ENCODE measurements around the gene GK. TPM values are rescaled to one million over a fixed set of nuclear protein-coding genes. Genes with fewer than 3 reads are reported as not detected.

The GK gene
- total RNA-seq, 2 donors from 2014 or later, result 28.7 to 58.9 TPM

DNA sequence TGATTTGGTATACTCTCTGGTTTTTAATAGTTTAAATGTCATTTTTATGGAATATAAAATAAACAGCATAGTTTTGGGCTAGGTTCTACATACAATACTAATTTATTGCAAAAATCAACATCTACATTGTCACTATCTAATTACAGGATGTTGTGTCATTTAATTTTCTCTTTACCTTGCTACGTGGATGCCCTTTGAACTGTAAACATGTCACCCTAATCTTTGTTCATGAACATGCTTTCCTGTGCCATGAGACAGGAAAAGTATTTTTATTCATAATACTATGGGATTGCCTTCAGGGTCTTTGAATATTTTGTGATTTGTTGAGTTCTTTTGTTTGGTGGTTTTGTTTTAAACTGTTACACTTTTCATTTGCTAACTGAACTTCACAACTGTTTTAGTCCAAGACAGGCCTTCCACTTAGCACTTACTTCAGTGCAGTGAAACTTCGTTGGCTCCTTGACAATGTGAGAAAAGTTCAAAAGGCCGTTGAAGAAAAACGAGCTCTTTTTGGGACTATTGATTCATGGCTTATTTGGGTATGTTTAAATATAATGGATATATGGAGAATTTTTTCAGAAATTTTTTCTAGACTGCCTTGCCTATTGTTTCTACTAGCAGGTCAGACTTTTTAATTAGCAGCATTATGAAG, 40.9 kb downstream of the GK start:
- Mint-ChIP-seq H3K9me3 (no peaks in the 10 kb centered on the region), H3K4me3 (no peak overlapping the region), H3K4me1 (ENCODE audit: low read depth in 2 of 2) (no peaks in the 10 kb centered on the region), H3K27ac (no peak overlapping the region), H3K27me3 (no peaks in the 10 kb centered on the region), H3K36me3 (peaks cover 8% of the 10 kb centered on the region)
- no peak for DNase-seq (ENCODE audit: low spot score)
- no peak for ATAC-seq

DNA sequence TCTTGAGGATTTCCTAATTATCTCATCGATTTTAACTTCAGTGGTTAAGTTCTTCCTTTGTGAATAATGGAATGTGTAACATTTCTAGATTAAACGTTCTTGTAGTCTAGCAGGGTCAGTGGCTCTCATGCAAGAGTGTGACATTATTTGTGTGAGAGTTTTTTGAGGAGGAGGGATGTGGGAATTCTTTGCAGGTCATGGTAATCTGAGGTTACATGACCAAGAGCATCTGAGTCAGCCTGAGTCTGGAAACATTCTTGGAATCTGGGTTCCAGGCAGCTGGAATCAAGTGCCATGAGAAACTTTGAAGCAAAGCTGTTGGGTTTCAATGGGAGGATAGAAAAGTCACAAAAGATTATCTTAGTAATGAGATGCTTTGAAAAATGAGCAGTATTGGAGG, 49.5 kb downstream of the GK start:
- no peak overlapping the region for H3K4me3 Mint-ChIP-seq
- no peaks in the 10 kb centered on the region for H3K9me3 Mint-ChIP-seq
- DNase-seq (ENCODE audit: low spot score) (no peak), ATAC-seq (no peak)
- H3K27ac Mint-ChIP-seq, result no peak overlapping the region
- peaks cover 0 to 2% of the 10 kb centered on the region in 2 donors for H3K27me3 Mint-ChIP-seq
- no peaks in the 10 kb centered on the region for H3K4me1 Mint-ChIP-seq (ENCODE audit: low read depth in 2 of 2)
- H3K36me3 Mint-ChIP-seq, result no peaks in the 10 kb centered on the region

DNA sequence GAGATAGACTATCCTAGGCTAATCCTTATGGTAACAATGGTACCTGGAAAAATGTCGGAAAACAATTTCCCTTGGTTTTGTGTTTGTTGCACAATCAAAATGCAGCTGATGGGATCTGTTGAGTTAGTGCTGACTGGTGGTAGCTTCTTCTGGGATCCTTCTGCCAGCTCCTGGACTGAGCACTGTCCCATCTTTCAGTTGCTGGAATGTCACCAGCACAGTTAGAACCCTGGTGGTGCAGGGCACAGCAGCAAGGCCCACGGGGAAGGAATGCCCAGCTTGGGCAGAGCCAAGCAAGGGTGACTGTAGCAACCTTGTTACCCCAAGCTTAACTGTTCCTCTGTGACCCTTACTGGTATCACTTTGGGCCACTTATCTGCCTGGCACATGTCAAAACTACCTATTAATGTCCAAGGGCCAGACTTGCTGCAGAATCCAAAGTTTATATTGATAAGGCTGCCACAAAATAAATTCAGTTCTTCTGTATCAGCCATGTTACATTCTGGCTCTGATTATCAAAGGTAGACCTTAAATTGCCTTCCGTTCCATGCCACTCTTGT, 53.1 kb downstream of the GK start:
- DNase-seq (ENCODE audit: low spot score) (no peak), ATAC-seq (no peak)
- H3K9me3 Mint-ChIP-seq, result no peaks in the 10 kb centered on the region
- no peak overlapping the region for H3K4me3 Mint-ChIP-seq
- H3K4me1 Mint-ChIP-seq (ENCODE audit: low read depth in 2 of 2), result no peaks in the 10 kb centered on the region
- no peak overlapping the region for H3K27ac Mint-ChIP-seq
- H3K27me3 Mint-ChIP-seq, result peaks cover 0 to 5% of the 10 kb centered on the region in 2 donors
- peaks cover 18% of the 10 kb centered on the region for H3K36me3 Mint-ChIP-seq

DNA sequence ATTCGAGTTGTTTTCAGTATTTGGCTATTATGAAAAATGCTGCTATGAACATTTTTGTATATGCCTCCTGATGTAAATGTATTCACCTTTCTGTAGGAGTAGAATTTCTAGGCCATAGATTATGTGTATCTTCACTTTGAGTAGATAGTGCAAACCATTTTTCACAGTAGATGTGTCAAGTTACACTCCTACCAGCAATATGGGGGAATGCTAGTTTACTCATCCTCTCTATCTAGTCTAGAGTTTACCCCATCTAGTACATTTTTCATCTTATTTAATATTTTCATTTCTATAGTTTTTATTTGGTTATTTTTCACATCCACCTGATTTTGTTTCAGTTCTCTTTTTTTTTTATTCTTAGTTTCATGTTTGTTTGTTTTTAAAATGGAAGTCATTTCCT, 59.0 kb downstream of the GK start:
- DNase-seq (ENCODE audit: low spot score) (no peak), ATAC-seq (no peak)
- no peaks in the 10 kb centered on the region for H3K9me3 Mint-ChIP-seq
- H3K4me3 Mint-ChIP-seq, result no peak overlapping the region
- H3K36me3 Mint-ChIP-seq, result peaks cover 31% of the 10 kb centered on the region
- H3K4me1 Mint-ChIP-seq (ENCODE audit: low read depth in 2 of 2), result peaks cover 6 to 15% of the 10 kb centered on the region in 2 donors
- peaks cover 0 to 6% of the 10 kb centered on the region in 2 donors for H3K27me3 Mint-ChIP-seq
- H3K27ac Mint-ChIP-seq, result no peak overlapping the region

DNA sequence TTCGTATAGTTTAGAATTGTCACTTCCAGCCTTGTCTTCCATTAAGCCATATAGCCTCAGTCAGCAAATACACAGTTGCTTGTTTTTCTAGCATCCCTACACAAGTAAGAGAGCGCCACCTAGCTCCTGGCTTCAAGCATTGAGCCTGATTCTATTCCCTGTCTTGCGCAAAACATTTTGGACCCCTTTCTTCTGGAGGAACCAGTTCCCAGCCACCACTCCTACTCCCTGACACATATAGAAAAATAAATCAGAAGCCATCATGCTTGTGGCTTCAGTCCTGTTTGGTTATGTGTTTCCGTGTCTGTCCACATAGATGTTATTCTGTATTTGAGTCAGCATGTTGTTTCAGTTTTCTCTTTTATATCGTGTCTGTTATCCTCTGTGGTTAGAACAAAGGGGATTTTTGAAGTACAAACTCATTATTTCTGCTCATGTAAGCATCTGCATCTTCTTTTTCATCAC, 59.9 kb downstream of the GK start:
- H3K9me3 Mint-ChIP-seq, result no peaks in the 10 kb centered on the region
- DNase-seq (ENCODE audit: low spot score) (no peak), ATAC-seq (peak; percentile 94)
- H3K4me1 Mint-ChIP-seq (ENCODE audit: low read depth in 2 of 2), result peaks cover 6 to 15% of the 10 kb centered on the region in 2 donors
- peak overlapping the region; percentile 53 for H3K4me3 Mint-ChIP-seq
- peak overlapping the region; percentile 75 to 76 for H3K27ac Mint-ChIP-seq
- peaks cover 31% of the 10 kb centered on the region for H3K36me3 Mint-ChIP-seq
- H3K27me3 Mint-ChIP-seq, result peaks cover 0 to 8% of the 10 kb centered on the region in 2 donors

DNA sequence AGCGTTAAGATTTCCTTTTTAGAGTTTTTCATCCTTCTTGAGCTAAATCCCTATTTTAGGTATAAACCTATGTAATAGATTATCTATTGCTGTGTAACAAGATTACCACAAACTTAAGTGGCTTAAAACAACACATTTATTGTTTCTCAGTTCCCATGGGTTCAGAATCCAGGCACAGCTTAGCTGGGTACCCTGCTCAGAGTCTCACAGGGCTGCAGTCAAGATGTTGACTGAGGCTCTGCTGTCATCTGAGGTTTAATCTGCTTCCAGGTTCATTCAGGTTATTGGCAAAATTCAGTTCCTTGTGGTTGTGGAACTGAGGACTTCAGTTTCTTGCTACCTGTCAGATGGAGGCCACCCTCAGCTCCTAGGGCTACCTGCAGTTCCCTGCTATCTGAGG, 60.9 kb downstream of the GK start:
- DNase-seq (ENCODE audit: low spot score), result no peak
- Mint-ChIP-seq H3K36me3 (peaks cover 29% of the 10 kb centered on the region), H3K27ac (peak overlapping the region; percentile 75 to 76), H3K4me3 (peak overlapping the region; percentile 53), H3K27me3 (peaks cover 0 to 8% of the 10 kb centered on the region in 2 donors), H3K9me3 (no peaks in the 10 kb centered on the region), H3K4me1 (ENCODE audit: low read depth in 2 of 2) (peaks cover 6 to 15% of the 10 kb centered on the region in 2 donors)
- ATAC-seq, result no peak

DNA sequence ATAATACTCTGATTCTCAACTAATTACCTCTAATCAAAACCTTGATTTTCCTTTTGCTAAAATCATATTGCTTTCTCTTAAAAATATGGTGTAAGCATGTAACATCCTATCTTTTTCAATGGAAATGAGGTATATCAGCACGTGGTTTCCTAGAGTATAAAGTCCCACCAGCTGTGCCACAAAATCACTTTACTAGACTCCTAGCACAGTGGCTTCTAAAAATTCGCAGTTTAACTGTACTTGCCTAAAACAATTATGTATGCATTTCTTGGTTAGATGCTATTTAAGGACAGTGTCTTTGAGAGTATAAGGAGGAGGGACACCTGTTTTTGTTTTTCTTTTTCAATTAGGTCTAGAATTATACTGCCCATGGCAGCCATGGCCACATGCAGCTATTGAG, 62.8 kb downstream of the GK start:
- no peak overlapping the region for H3K4me3 Mint-ChIP-seq
- no peaks in the 10 kb centered on the region for H3K9me3 Mint-ChIP-seq
- H3K36me3 Mint-ChIP-seq, result peaks cover 22% of the 10 kb centered on the region
- DNase-seq (ENCODE audit: low spot score) (no peak), ATAC-seq (no peak)
- H3K27me3 Mint-ChIP-seq, result peaks cover 0 to 5% of the 10 kb centered on the region in 2 donors
- peaks cover 6 to 15% of the 10 kb centered on the region in 2 donors for H3K4me1 Mint-ChIP-seq (ENCODE audit: low read depth in 2 of 2)
- no peak overlapping the region for H3K27ac Mint-ChIP-seq

DNA sequence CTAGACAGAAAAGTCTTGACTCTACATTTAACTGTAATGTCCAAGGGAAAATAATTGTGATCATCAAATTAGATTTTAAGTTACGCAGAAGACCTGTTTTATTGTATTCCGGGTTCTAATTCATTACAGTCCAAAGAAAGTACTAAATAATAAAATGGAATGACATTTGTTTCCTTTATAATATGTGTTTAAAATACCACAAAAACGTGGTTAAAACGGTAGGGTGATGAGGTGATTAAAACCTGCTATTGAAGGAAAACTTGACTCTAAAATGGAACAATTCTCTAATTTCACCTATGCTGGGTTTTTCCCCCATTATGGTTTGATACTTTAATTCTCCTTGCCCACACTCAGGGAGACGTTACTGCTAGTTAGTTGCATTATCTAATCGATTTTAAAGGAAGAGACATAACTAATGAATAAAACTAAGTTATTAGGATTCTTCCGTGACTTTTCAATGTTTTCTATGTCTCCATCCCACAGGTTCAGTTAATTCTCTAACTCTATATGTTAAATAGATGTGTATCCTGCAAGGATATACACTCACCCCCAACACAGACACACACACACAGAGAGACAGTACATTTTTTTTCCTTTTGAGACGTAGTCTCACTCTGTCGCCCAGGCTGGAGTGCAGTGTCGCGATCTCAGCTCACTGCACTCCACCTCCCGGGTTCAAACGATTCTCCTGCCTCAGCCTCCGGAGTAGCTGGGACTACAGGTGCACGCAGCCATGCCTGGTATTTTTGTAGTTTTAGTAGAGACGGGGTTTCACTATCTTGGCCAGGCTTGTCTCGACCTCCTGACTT, 80.8 kb downstream of the GK start:
- Mint-ChIP-seq H3K4me3 (no peak overlapping the region), H3K9me3 (no peaks in the 10 kb centered on the region), H3K4me1 (ENCODE audit: low read depth in 2 of 2) (peaks cover 0 to 3% of the 10 kb centered on the region in 2 donors), H3K36me3 (no peaks in the 10 kb centered on the region), H3K27me3 (no peaks in the 10 kb centered on the region), H3K27ac (no peak overlapping the region)
- ATAC-seq, result no peak
- no peak for DNase-seq (ENCODE audit: low spot score)

DNA sequence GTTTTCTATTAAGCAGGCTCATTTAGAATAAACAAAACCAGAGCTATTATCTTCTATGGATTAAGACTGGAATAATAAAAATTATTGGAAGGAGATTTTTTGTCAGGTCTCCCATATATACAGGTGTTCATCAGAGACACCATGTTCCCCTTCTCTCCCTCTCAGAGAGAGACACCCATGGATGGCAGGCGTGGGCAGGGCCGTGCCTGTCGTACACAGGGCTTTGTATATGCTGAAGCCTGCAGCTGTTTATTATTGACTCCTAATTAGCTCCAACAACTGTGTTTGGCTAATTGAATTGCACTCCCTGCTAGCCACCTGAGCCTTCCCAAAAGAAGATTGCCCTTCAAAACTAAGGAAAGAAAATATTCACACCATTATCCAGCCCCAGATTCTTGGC, 81.6 kb downstream of the GK start:
- Mint-ChIP-seq H3K9me3 (no peaks in the 10 kb centered on the region), H3K27me3 (no peaks in the 10 kb centered on the region), H3K4me3 (no peak overlapping the region), H3K27ac (no peak overlapping the region), H3K4me1 (ENCODE audit: low read depth in 2 of 2) (peaks cover 0 to 3% of the 10 kb centered on the region in 2 donors), H3K36me3 (no peaks in the 10 kb centered on the region)
- ATAC-seq (no peak), DNase-seq (ENCODE audit: low spot score) (no peak)

DNA sequence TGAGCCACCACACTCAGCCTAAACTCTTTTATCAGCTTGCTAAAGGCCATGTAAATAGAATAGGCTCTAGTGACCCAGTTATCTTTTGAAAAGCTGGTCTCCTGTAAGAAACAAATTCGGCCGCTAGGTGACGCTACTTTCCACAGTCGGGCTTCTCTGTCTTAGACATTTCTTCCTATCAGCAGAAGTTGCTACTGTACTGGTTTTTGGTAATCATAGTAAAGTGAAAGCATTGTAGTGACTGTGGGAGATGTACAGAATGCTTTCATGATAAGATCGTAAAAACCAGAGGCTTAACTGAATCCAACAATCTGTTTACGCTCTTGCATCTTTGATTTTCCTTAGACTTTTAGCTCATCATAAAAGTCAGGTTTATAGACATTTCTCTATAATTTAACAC, 82.6 kb downstream of the GK start:
- H3K9me3 Mint-ChIP-seq, result no peaks in the 10 kb centered on the region
- no peaks in the 10 kb centered on the region for H3K27me3 Mint-ChIP-seq
- H3K36me3 Mint-ChIP-seq, result no peaks in the 10 kb centered on the region
- H3K4me1 Mint-ChIP-seq (ENCODE audit: low read depth in 2 of 2), result peaks cover 0 to 3% of the 10 kb centered on the region in 2 donors
- peak overlapping the region; percentile 2 for H3K4me3 Mint-ChIP-seq
- ATAC-seq (peak in 1 of 2 donors; percentile 64), DNase-seq (ENCODE audit: low spot score) (no peak)
- no peak overlapping the region for H3K27ac Mint-ChIP-seq

DNA sequence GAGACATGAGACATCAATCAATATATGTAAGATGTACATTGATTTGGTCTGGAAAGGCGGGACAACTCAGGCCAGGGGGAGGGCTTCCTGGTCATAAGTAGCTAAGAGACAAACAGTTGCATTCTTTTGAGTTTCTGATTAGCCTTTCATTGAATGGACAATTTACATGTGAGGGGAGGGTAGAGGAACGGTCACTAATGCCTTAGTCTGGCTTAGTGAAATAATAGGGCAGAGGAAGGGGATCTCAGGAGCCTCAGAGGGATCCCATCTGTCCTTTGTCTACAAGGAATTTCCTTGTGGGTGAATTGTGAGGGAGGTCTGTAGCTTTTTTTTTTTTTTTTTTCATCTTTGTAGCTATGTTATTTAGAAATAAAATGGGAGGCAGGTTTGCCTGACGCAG, 88.3 kb downstream of the GK start:
- ATAC-seq (no peak), DNase-seq (ENCODE audit: low spot score) (no peak)
- Mint-ChIP-seq H3K4me1 (ENCODE audit: low read depth in 2 of 2) (no peaks in the 10 kb centered on the region), H3K4me3 (no peak overlapping the region), H3K27me3 (peaks cover 7 to 9% of the 10 kb centered on the region in 2 donors), H3K36me3 (no peaks in the 10 kb centered on the region), H3K27ac (no peak overlapping the region), H3K9me3 (no peaks in the 10 kb centered on the region)

DNA sequence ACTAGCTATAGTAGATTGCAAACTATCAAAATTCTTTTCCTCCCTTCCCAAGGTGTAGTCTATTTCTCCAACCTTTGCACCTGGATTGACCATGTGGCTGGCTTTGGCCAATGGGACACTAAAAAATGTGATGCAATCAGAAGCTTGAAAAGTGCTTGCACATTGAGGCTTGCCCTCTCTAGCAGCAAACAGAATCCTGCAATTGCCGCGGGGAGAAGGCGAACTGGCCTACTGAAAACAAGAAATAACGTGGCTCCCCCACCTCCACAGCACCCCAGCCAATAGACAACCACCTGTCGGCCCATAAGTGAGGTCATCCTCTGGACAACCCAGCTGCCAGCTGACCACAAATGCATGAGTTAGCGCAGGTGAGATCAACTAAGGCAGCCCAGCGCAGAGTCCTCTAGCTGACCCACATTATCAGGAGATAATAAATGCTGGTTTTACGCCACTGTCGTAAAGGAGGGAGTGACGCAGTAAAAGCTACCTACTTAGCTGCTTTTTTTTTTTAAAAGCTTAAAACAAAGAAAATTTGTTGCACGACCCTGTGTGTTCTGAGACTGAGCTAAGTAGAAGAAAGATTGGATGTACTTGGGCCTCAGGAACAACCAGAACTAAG, 95.2 kb downstream of the GK start:
- H3K27ac Mint-ChIP-seq, result no peak overlapping the region
- H3K4me3 Mint-ChIP-seq, result no peak overlapping the region
- ATAC-seq (no peak), DNase-seq (ENCODE audit: low spot score) (no peak)
- H3K36me3 Mint-ChIP-seq, result no peaks in the 10 kb centered on the region
- H3K4me1 Mint-ChIP-seq (ENCODE audit: low read depth in 2 of 2), result no peaks in the 10 kb centered on the region
- no peaks in the 10 kb centered on the region for H3K9me3 Mint-ChIP-seq
- H3K27me3 Mint-ChIP-seq, result peaks cover 9 to 13% of the 10 kb centered on the region in 2 donors

DNA sequence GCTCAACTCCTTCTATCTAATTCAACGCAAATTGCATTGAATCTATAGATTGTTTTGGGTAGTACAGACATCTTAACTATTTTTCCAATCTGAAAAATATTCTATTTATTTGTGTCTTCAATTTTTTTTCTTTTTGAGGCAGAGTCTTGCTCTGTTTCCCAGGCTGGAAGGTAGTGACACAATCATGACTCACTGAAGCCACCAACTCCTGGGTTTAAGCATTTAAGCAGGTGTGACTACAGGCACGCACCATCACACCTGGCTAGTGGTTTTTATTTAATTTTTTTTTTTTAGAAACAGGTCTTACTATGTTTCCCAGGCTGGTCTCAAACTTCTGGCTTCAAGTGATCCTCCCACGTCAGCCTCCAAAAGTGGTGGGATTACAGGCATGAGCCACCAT, 98.3 kb downstream of the GK start:
- Mint-ChIP-seq H3K27me3 (peaks cover 0 to 6% of the 10 kb centered on the region in 2 donors), H3K27ac (no peak overlapping the region), H3K36me3 (no peaks in the 10 kb centered on the region), H3K9me3 (no peaks in the 10 kb centered on the region), H3K4me3 (no peak overlapping the region), H3K4me1 (ENCODE audit: low read depth in 2 of 2) (no peaks in the 10 kb centered on the region)
- DNase-seq (ENCODE audit: low spot score), result no peak
- no peak for ATAC-seq

DNA sequence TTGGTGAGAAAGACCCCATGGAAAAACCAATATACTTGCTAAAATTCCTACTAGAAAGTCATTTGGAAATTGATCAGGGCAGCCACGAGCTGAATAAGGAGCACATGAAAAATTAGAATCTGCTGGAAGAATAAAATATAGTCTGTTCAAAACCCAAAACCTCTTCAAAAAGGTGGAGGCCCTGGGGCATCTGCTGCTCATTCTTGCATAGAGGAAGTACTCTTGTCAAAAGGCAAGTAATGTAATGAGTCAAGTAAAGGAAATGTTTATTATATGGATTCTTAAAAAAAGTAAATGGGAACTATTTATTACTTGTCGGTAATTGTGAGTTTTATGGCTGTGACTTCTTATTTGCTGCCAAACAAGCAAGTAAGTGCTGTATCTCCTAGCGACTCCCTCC, 109.5 kb downstream of the GK start:
- Mint-ChIP-seq H3K27ac (no peak overlapping the region), H3K9me3 (no peaks in the 10 kb centered on the region), H3K36me3 (no peaks in the 10 kb centered on the region), H3K4me3 (no peak overlapping the region), H3K27me3 (peaks cover 9 to 16% of the 10 kb centered on the region in 2 donors), H3K4me1 (ENCODE audit: low read depth in 2 of 2) (no peaks in the 10 kb centered on the region)
- DNase-seq (ENCODE audit: low spot score) (no peak), ATAC-seq (no peak)

Measured in natural killer cell treated with Interleukin-12 subunit alpha and Interleukin-12 subunit beta and Interleukin-15 and Interleukin-18, amount 100 ng/mL, for 72 hours (primary cell).